Ishikawa (cell line): ENCODE measurements around the gene PDCD1.

Experiments
- CEBPB ChIP-seq: IDR thresholded peaks from 2 replicates; pipeline ENCODE4 v1.6.1; 2012
- EP300 ChIP-seq: IDR thresholded peaks from 2 replicates; pipeline ENCODE4 v1.6.1; 2012; ENCODE audit warnings: borderline replicate concordance
- FOXM1 ChIP-seq: IDR thresholded peaks from 2 replicates; pipeline ENCODE4 v1.6.1; 2012; ENCODE audit warnings: low read depth, borderline replicate concordance
- MAX ChIP-seq: IDR thresholded peaks from 2 replicates; pipeline ENCODE4 v1.6.1; 2012
- REST ChIP-seq: IDR thresholded peaks from 2 replicates; pipeline ENCODE4 v1.6.1; 2012; ENCODE audit warnings: low read depth, mild to moderate bottlenecking
- YY1 ChIP-seq: IDR thresholded peaks from 2 replicates; pipeline ENCODE4 v1.6.1; 2012; ENCODE audit warnings: low read depth

- TF ChIP-seq REST (no peak), CEBPB (no peak), EP300 (no peak), MAX (no peak), FOXM1 (no peak), YY1 (no peak)
These were observed 50.5 kb downstream of the PDCD1 start for GRCh38 chr2:241808051-241808720.
